ENCODE measurements around the gene OGFOD1. TPM values are rescaled to one million over a fixed set of nuclear protein-coding genes. Genes with fewer than 3 reads are reported as not detected.

Gene OGFOD1
- total RNA-seq, 2 donors from 2014 or later = 18.0 to 23.7 TPM

DNA sequence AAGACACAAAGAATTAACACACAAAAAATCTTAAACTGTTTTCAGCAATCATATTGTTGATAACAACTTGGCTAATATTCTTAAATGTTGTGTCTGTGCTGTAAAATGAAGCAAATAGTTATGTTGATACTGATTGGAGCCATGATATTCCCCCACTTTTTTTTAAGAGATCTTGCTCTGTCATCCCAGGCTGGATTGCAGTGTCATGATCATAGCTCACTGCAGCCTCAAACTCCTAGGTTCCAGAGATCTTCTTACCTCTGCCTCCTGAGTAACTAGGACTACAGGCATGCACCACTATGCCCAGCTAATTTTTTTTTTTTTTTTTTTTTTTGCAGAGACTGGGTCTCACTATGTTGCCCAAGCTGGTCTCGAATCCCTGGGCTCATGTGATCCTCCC is 42.5 kb downstream of the OGFOD1 start:
- Histone ChIP-seq H3K4me1 (no peaks in the 10 kb centered on the region), H3K4me3 (no peak overlapping the region), H3K27me3 (no peaks in the 10 kb centered on the region), H3K27ac (no peak overlapping the region), H3K36me3 (peaks cover 26% of the 10 kb centered on the region), H3K9me3 (no peaks in the 10 kb centered on the region)
- TF ChIP-seq, protein P1, sequence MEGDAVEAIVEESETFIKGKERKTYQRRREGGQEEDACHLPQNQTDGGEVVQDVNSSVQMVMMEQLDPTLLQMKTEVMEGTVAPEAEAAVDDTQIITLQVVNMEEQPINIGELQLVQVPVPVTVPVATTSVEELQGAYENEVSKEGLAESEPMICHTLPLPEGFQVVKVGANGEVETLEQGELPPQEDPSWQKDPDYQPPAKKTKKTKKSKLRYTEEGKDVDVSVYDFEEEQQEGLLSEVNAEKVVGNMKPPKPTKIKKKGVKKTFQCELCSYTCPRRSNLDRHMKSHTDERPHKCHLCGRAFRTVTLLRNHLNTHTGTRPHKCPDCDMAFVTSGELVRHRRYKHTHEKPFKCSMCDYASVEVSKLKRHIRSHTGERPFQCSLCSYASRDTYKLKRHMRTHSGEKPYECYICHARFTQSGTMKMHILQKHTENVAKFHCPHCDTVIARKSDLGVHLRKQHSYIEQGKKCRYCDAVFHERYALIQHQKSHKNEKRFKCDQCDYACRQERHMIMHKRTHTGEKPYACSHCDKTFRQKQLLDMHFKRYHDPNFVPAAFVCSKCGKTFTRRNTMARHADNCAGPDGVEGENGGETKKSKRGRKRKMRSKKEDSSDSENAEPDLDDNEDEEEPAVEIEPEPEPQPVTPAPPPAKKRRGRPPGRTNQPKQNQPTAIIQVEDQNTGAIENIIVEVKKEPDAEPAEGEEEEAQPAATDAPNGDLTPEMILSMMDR (IDR thresholded peaks at IDR 0.05) = no peak
- no peak for DNase-seq (ENCODE audit: low spot score)

DNA sequence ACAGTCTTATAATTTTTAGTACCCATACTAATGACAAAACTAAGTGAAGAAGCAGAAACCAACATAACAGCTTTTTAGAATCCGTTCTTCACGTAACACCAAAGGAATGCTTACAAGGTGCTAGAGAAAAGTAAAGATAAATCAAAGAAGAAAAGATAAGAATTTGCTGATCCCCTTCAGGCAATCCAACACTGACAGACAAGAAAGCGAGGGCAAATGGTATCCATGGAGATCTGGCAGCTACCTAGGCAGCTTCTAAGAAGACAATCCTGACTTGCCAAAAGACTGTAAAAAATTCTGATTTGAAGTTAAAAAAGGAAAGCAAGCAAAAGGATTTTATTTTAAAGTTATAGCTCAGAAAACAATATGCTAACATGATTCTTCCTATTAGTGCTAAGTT is 53.8 kb downstream of the OGFOD1 start:
- no peak for DNase-seq (ENCODE audit: low spot score)
- H3K36me3 ChIP-seq = peaks cover 76% of the 10 kb centered on the region
- H3K4me1 ChIP-seq = no peaks in the 10 kb centered on the region
- H3K27me3 ChIP-seq = no peaks in the 10 kb centered on the region
- no peak overlapping the region for H3K27ac ChIP-seq
- TF ChIP-seq, protein P1 (IDR thresholded peaks at IDR 0.05) = no peak
- H3K9me3 ChIP-seq = no peaks in the 10 kb centered on the region
- H3K4me3 ChIP-seq = no peak overlapping the region

DNA sequence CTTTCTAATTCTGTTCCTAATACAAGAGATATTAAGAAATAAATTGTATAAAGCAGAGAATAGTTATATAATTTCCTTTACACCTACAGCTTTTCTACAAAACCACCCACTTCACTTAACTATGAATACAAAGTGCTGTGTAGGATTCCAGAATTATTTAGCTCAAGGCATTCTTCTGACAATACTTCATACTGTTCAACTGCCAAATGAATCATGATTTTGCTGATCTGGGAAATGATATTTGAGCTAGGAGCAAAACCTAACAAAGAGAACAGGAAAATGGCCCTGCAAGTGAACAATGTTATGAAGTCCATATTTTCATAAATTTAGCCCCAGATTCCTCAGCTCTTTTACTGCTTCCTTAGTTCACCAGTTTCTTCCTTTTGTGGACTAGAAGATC is 55.6 kb downstream of the OGFOD1 start:
- no peak for DNase-seq (ENCODE audit: low spot score)
- peaks cover 60% of the 10 kb centered on the region for H3K36me3 ChIP-seq
- no peaks in the 10 kb centered on the region for H3K4me1 ChIP-seq
- H3K9me3 ChIP-seq = no peaks in the 10 kb centered on the region
- no peak overlapping the region for H3K27ac ChIP-seq
- no peak overlapping the region for H3K4me3 ChIP-seq
- TF ChIP-seq, protein P1 (IDR thresholded peaks at IDR 0.05) = no peak
- no peaks in the 10 kb centered on the region for H3K27me3 ChIP-seq

DNA sequence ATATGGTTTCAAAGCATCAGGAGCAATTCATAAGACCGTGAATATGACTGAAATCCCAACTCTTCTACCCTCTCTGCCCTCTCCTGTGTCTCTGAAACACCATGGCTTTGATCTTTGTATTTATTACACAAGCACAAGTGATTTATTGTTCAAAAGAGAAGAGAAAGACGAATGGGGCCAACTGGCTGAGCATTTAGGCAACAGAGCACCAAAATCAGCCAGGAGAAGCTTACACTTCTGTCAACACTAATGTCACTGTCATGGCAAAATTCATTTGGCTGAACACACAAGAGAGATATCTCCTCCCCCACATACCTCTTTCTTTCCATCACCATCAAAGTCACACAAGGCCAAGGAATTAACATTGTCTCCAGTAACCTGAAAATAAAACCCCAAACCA is 59.2 kb downstream of the OGFOD1 start:
- Histone ChIP-seq H3K27me3 (no peaks in the 10 kb centered on the region), H3K27ac (no peak overlapping the region), H3K36me3 (peaks cover 36% of the 10 kb centered on the region), H3K9me3 (no peaks in the 10 kb centered on the region), H3K4me1 (peaks cover 0 to 8% of the 10 kb centered on the region in 2 donors), H3K4me3 (no peak overlapping the region)
- TF ChIP-seq, protein P1 (IDR thresholded peaks at IDR 0.05) = no peak
- DNase-seq (ENCODE audit: low spot score) = no peak

DNA sequence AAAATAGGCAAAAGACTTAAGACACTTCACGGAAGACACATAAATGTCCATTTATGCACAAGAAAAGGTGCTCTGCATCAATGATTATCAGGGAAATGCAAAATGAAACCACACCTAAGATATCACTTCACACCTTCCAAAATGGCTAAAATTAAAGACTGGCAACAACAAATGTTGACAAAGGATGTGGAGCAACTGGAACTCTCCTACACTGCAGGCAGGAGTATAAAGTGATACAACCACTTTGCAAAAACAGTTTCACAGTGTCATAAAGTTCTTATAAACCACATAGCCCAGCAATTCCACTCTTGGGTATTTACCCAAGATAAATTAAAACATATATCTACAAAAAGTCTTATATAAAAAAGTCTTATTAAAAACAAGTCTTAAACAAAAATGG is 60.7 kb downstream of the OGFOD1 start:
- H3K27me3 ChIP-seq = no peaks in the 10 kb centered on the region
- H3K27ac ChIP-seq = no peak overlapping the region
- H3K4me1 ChIP-seq = peaks cover 0 to 11% of the 10 kb centered on the region in 2 donors
- H3K4me3 ChIP-seq = no peak overlapping the region
- TF ChIP-seq, protein P1 (IDR thresholded peaks at IDR 0.05) = no peak
- DNase-seq (ENCODE audit: low spot score) = no peak
- H3K9me3 ChIP-seq = no peaks in the 10 kb centered on the region
- peaks cover 31% of the 10 kb centered on the region for H3K36me3 ChIP-seq

DNA sequence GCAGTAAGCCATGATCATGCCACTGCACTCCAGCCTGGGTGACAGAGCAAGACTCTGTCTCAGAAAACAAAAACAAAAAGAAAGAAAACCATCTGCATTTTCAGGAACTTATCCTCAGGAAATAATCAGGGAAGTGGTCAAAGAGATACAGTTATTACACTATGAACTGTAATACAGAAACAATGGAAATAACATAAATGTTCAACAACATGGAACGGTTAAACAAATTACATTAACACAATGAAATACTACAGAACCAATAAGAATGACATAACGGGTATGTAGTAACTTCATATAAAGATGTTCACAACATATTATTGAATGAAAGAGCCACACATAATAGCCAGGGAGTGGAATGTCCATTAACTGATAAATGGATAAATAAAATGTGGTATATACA is 61.7 kb downstream of the OGFOD1 start:
- Histone ChIP-seq H3K4me3 (no peak overlapping the region), H3K4me1 (peaks cover 0 to 22% of the 10 kb centered on the region in 2 donors), H3K9me3 (no peaks in the 10 kb centered on the region), H3K27ac (no peak overlapping the region), H3K36me3 (peaks cover 23% of the 10 kb centered on the region), H3K27me3 (no peaks in the 10 kb centered on the region)
- TF ChIP-seq, protein P1 (IDR thresholded peaks at IDR 0.05) = no peak
- DNase-seq (ENCODE audit: low spot score) = no peak
